Gastrocnemius medialis (tissue), 4 donors: Measurements from ENCODE around the gene CTNNBL1.

ENCODE experiments used
- CTCF ChIP-seq, 5 experiments: fragments of 450-650 bp in 3 of 5; fragments of 200-600 bp in 2 of 5; sonication (generic) in 2 of 5; IDR thresholded peaks in 4 of 5; conservative IDR thresholded peaks in 1 of 5; 1 replicate in 4 of 5; 2 replicates in 1 of 5; pipeline ENCODE4 v1.5.1; 2016 to 2019; ENCODE audit warnings: antibody characterized with exemption in 5 of 5, mild to moderate bottlenecking in 3 of 5, moderate library complexity in 3 of 5
- POLR2A ChIP-seq, 2 donors: fragments of 450-650 bp; IDR thresholded peaks; one replicate each; pipeline ENCODE4 v1.6.1; 2017; ENCODE audit warnings: antibody characterized with exemption in 2 of 2, mild to moderate bottlenecking in 2 of 2, moderate library complexity in 2 of 2

- TF ChIP-seq CTCF (IDR thresholded peaks at IDR 0.05 in 4 of 5, conservative IDR thresholded peaks at IDR 0.05 in 1 of 5) (no peak), POLR2A (IDR thresholded peaks at IDR 0.05) (no peak)
Observed at GRCh38 chr20:37677969-37678861, 15.6 kb upstream of the CTNNBL1 start.
